Amygdala (tissue), 56 donors: ENCODE data around the gene ZNF2.

Experiments used
- DNase-seq, 56 donors: peaks; one replicate each; lab custom pipeline; 2025; lab: John Stamatoyannopoulos, UW

Gene ZNF2

DNA sequence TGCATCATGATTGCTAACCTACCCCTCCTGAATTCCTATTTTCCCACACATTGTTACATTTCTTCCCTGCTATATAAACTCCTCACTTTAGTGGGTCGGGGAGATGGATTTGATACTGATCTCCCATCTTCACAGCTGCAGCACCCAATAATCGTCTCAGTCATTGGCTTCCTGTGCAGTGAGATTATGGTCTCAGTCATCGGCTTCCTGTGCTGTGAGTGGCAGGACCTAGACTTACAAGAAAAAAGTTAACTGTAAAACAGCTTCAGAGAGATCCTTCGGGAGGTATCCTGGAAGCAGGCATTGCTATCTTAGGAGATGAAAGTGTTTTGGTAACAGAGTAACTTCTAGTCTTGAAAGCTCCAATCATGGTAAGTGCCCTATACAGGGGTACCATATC, 38.3 kb downstream of the ZNF2 start:
- no peak for DNase-seq

DNA sequence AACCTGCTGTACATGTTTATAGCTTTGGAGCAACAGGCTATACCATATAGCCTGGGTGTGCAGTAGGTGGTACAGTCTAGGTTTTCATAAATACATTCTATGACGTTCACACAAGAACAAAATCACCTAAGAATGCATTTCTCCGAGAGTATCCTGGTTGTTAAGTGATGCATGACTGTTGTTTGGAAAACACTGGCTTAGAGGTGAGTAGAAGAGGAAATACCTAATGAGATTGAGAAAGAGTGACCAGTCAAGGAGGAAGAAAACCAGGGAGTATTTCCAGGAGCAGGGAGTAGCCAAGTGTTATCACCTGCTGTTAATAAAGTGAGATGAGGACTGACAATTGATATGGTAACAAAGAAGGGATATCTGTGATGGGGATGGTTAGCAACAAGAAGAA, 38.8 kb downstream of the ZNF2 start:
- DNase-seq = no peak

DNA sequence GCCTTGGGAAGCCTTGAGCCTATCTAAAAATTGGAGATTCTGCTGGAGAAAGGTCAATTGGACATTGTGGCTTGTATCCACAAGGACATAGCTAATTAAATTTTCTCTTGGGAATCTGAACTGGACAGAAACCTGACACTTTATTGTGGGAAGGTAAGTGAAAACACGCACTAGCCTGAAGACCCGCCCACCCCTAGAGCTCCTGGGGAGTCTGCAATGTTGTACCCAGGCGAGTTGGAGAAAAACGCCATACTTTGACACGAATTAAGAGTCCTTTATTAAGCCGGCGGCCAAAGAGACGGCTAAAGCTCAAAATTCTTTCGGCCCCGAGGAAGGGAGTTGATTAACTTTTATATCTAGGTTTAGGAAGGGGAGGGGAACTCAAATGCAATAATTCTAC, 40.5 kb downstream of the ZNF2 start:
- DNase-seq = no peak

DNA sequence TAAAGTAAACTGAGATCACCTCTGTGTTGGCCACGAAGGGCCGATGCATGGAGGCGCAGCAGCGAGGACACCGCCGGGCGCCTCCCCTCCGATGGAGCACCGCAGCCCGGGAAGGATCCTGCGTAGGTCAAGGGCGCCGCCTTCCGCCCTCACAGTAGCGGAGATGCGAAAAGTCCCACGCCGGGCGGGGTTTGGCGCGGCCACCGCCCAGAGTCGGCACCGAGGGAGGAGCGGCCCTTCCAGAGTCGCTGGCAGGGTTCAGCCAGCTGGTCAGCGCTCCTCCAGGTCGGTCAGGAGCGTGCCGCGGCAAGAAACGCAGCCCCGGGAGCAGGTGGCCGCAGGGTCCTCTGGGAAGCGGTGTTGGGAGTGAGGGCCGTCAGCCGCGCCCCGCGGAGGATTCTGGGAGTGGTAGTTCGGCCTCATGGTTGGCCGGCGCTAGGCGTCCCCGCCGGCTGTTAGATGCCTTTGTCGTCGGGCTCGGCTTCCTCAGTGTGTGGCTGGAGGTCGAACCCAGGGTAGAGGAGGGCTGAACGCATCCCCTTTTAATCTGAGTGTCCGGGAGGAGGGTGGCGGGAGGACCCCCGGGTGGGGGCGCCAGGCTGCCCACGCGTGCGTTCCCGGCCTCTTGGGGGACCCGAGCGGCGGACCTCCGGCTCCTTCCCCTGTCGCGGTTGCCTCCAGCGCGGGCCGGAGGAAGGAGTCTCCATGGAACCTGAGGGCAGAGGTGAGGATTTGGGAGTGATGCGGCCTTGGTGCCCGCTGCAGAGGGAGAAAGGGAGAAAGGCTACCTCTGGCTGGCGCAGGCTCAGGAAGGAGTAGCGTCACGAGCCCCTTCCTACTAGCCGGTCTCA, 41.7 kb downstream of the ZNF2 start, which contains the start of gene ZNF892:
Gene ZNF892 (plus strand): TSS at position 411 of the 851 bp plus-strand sequence. CDS start 295 bp downstream, at position 706.
- DNase-seq = peak; percentile 41 to 93 (median 84)

DNA sequence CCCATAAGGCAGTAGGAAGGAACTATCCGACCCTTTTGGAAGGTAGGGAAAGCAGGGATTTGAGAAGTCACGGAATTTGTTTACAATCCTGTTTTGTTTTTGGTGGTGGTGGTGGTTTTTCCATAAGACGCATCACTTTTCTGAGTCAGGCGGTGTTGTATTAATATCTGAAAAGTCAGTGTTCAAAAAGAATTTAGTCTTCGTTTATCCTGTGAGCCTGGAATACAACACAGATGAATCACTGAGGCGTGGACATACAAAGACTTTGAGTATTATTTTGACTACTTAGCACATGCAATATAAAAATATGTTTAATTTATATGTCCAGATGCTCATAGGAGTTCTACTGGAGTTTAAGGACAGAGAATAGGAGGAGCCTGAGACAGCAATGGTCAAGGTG, 42.5 kb downstream of the ZNF2 start:
- DNase-seq = no peak

DNA sequence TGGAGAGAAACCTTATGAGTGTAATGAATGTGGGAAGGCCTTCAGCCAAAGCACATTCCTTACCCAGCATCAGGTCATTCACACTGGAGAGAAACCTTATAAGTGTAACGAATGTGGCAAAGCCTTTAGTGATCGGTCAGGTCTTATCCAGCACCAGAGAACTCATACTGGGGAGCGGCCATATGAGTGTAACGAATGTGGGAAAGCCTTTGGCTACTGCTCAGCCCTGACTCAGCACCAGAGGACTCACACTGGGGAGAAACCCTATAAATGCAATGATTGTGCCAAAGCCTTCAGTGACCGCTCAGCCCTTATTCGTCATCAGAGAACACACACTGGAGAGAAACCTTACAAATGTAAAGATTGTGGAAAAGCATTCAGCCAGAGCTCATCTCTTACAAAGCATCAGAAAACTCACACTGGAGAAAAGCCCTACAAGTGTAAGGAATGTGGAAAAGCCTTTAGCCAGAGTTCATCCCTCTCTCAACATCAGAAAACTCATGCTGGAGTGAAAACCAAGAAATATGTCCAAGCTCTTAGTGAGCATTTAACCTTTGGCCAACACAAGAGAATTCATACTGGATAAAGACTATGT, 49.5 kb downstream of the ZNF2 start:
- DNase-seq = no peak

DNA sequence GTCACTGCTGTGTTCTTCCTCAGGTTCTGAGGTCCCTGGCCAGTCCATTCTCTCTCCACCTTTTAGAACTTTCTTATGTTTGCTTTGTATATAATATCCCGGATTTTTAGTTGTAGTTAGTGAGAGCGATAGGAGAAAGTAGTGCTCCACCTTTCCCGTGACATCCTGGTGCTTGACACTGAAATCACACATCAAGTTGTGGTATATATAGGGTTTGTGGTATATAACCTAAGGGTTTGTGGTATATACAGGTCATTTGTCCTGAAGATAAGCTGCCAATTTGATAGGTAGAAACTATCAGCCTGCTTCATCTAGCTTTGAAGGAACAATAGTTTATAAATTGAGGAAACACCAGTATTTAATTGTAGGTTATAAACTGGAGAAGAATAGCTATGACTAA, 54.8 kb downstream of the ZNF2 start:
- DNase-seq = no peak

DNA sequence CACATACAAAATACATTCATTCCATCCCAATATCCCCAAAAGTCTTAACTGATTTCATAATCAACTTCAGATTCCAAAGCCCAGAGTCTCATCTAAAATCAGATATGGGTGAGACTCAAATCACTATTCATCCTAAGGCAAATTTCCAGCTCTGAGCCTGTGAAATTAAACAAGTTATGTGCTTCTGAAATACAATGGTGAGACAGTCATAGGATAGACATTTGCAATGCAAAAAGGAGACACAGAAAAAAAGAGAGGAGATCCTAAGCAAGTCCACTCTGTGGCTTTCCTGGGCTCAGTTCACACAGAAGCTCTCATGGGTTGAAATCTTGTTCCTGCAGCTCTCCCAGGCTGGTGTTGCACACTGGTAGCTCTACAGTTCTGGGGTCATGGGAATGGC, 60.0 kb downstream of the ZNF2 start:
- DNase-seq = no peak

DNA sequence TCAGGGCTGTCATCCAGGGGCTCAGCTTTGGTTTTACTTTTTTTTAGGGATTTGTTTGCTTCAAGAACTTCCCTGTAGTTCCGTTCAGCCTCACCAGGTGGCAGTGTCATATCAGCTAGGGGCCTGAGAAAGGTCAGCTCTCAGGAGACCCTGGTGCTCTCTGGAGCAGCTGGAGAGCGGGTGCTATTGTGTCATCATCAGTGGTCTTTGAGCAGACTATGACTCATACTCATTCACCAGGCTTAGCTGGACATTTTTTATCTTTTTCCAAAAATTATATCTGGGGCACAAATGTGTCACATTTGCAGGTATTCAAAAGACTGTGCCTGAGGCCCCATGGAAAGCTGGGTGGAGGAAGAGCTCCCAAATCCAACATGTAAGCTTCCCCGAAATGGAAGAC, 66.1 kb downstream of the ZNF2 start:
- peak in 47 of 56 donors; percentile 5 to 86 (median 40) for DNase-seq

DNA sequence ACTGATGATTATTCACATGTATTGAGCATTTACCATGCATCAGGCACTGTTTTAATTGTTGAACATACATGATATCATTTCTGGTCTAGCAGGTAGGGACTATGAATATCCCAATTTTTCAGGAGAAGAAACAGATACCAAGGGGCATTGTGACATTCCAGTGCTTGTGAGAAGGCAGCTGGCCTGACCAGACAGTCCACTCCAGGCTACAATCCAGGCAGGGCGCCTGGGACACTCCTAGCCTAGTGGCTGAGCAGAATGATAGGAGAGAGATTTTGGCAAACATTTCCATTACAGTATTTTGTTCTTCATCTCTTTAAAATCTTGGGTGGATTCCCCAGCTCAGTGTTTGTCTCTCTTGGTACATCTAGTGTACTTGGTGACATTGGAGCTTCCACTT, 66.6 kb downstream of the ZNF2 start:
- DNase-seq = no peak
